IMR-90 (cell line): Measurements from ENCODE around the gene PGC. TPM values are rescaled to one million over a fixed set of nuclear protein-coding genes. Genes with fewer than 3 reads are reported as not detected.

Experiments used
- ATAC-seq: fragments of 200-7000 bp; cut with Tn5 transposase; 2 replicates; pipeline ENCODE4 v1.9.1; 2020; ENCODE audit warnings: low read depth, mild to moderate bottlenecking, moderate library complexity
- BruUV-seq: library from RNA; stranded (reverse); fragments of 400-500 nt; replicated peaks from 2 replicates; lab custom pipeline; 2021; lab: Mats Ljungman, UMichigan
- CTCF ChIA-PET: fragments of 300-600 bp; formaldehyde crosslinking; extraction: SDS; loops from one replicate; lab custom pipeline; 2021; ENCODE audit warnings: antibody characterized with exemption; lab: Yijun Ruan, JAX
- POLR2A ChIA-PET: fragments of 300-600 bp; sonication (Branson Sonifier 250); formaldehyde crosslinking; loops from one replicate; lab custom pipeline; 2022; ENCODE audit warnings: antibody characterized with exemption; ENCODE audit not compliant: unreplicated experiment; lab: Charles Lee
- DNase-seq: peaks from one replicate; pipeline ENCODE4 v3.0.0; 2013
- H2AFZ ChIP-seq: replicated peaks from 2 replicates; pipeline ENCODE3; 2013; ENCODE audit warnings: low read length, mild to moderate bottlenecking; ENCODE audit not compliant: poor library complexity
- H2AK5ac ChIP-seq: 2 replicates; pipeline ENCODE4 v1.6.1; 2013; ENCODE audit warnings: low read depth, low read length, inconsistent platforms
- H2AK9ac ChIP-seq: replicated peaks from 2 replicates; pipeline ENCODE3; 2013; ENCODE audit warnings: mild to moderate bottlenecking, low read depth, low read length, moderate library complexity; ENCODE audit not compliant: poor library complexity
- H2BK120ac ChIP-seq: 2 replicates; pipeline ENCODE4 v1.6.1; 2013; ENCODE audit warnings: low read depth, low read length, inconsistent platforms
- H2BK15ac ChIP-seq: 3 replicates; pipeline ENCODE4 v1.6.1; 2013; ENCODE audit warnings: low read depth, low read length, inconsistent platforms
- H2BK20ac ChIP-seq: 2 replicates; pipeline ENCODE4 v1.6.1; 2013; ENCODE audit warnings: low read depth, mild to moderate bottlenecking, inconsistent platforms, low read length, moderate library complexity
- H2BK5ac ChIP-seq: 2 replicates; pipeline ENCODE4 v1.6.1; 2013; ENCODE audit warnings: mild to moderate bottlenecking, low read depth, low read length, inconsistent platforms; ENCODE audit not compliant: poor library complexity, severe bottlenecking
- H3K14ac ChIP-seq: replicated peaks from 2 replicates; pipeline ENCODE4 v1.6.1; 2013; ENCODE audit warnings: low read depth, low read length, inconsistent platforms
- H3K18ac ChIP-seq: 2 replicates; pipeline ENCODE4 v1.6.1; 2013; ENCODE audit warnings: low read depth, low read length, control low read depth
- H3K23ac ChIP-seq: 2 replicates; pipeline ENCODE4 v1.6.1; 2013; ENCODE audit warnings: low read depth, low read length, inconsistent platforms
- H3K27ac ChIP-seq: 2 replicates; pipeline ENCODE4 v1.5.1; 2013; ENCODE audit warnings: mild to moderate bottlenecking, control low read depth, low read length; ENCODE audit not compliant: insufficient read depth
- H3K27me3 ChIP-seq: 2 replicates; pipeline ENCODE4 v1.6.1; 2013; ENCODE audit warnings: low read length; ENCODE audit not compliant: control insufficient read depth, insufficient read depth
- H3K36me3 ChIP-seq: 2 replicates; pipeline ENCODE4 v1.6.1; 2013; ENCODE audit warnings: low read length, mixed read lengths; ENCODE audit not compliant: control insufficient read depth, insufficient read depth
- H3K4ac ChIP-seq: 2 replicates; pipeline ENCODE4 v1.6.1; 2013; ENCODE audit warnings: low read depth, low read length, inconsistent platforms
- H3K4me1 ChIP-seq: 2 replicates; pipeline ENCODE4 v1.6.1; 2013; ENCODE audit warnings: low read length, mixed read lengths; ENCODE audit not compliant: control insufficient read depth, insufficient read depth
- H3K4me2 ChIP-seq: 2 replicates; pipeline ENCODE4 v1.6.1; 2013; ENCODE audit warnings: low read depth, mild to moderate bottlenecking, control low read depth, low read length, moderate library complexity
- H3K4me3 ChIP-seq: 2 replicates; pipeline ENCODE4 v1.5.1; 2013; ENCODE audit warnings: low read depth, mild to moderate bottlenecking, control low read depth, low read length, moderate library complexity; ENCODE audit not compliant: insufficient read depth
- H3K56ac ChIP-seq: 2 replicates; pipeline ENCODE4 v1.6.1; 2013; ENCODE audit warnings: low read length, inconsistent platforms; ENCODE audit not compliant: insufficient read depth; ENCODE audit errors: extremely low read depth
- H3K79me1 ChIP-seq, 2 experiments: 2 replicates each; pipeline ENCODE4 v1.6.1; 2013; ENCODE audit warnings: low read length in 2 of 2, inconsistent platforms in 1 of 2, low read depth in 1 of 2
- H3K9ac ChIP-seq: 2 replicates; pipeline ENCODE4 v1.6.1; 2013; ENCODE audit warnings: low read depth, low read length, control low read depth
- H3K9me1 ChIP-seq: 2 replicates; pipeline ENCODE4 v1.6.1; 2013; ENCODE audit warnings: low read length, inconsistent platforms; ENCODE audit not compliant: insufficient read depth
- H3K9me3 ChIP-seq: 2 replicates; pipeline ENCODE4 v1.6.1; 2013; ENCODE audit warnings: low read length; ENCODE audit not compliant: control insufficient read depth, insufficient read depth
- H4K20me1 ChIP-seq: 2 replicates; pipeline ENCODE4 v1.6.1; 2013; ENCODE audit warnings: low read length, inconsistent platforms; ENCODE audit not compliant: insufficient read depth
- H4K5ac ChIP-seq: 2 replicates; pipeline ENCODE4 v1.6.1; 2013; ENCODE audit warnings: mild to moderate bottlenecking, low read depth, low read length, control low read depth
- H4K8ac ChIP-seq, 2 experiments: 2 replicates each; pipeline ENCODE4 v1.6.1; 2013; ENCODE audit warnings: low read depth in 2 of 2, low read length in 2 of 2, control low read depth in 1 of 2, inconsistent platforms in 1 of 2
- H4K91ac ChIP-seq: 2 replicates; pipeline ENCODE4 v1.6.1; 2013; ENCODE audit warnings: low read depth, low read length, inconsistent platforms; ENCODE audit not compliant: insufficient read depth
- BHLHE40 ChIP-seq: fragments of 150-350 bp; IDR thresholded peaks from 2 replicates; pipeline ENCODE4 v1.6.1; 2016; ENCODE audit warnings: mild to moderate bottlenecking, low read depth, low read length
- CEBPB ChIP-seq: IDR thresholded peaks from 2 replicates; pipeline ENCODE4 v1.6.1; 2012; ENCODE audit warnings: low read depth, low read length, improper control_type of control experiment
- CHD1 ChIP-seq: IDR thresholded peaks from 2 replicates; pipeline ENCODE4 v1.6.1; 2012; ENCODE audit warnings: low read depth, low read length, improper control_type of control experiment
- CTCF ChIP-seq: conservative IDR thresholded peaks from 2 replicates; pipeline ENCODE4 v1.5.1; 2012; ENCODE audit warnings: mild to moderate bottlenecking, low read depth, low read length, improper control_type of control experiment
- FOS ChIP-seq: fragments of 150-350 bp; IDR thresholded peaks from 2 replicates; pipeline ENCODE4 v1.6.1; 2016; ENCODE audit warnings: low read depth, low read length
- RAD21 ChIP-seq: IDR thresholded peaks from 2 replicates; pipeline ENCODE4 v1.6.1; 2012; ENCODE audit warnings: low read length, improper control_type of control experiment
- RCOR1 ChIP-seq: IDR thresholded peaks from 2 replicates; pipeline ENCODE4 v1.6.1; 2012; ENCODE audit warnings: mild to moderate bottlenecking, low read length, improper control_type of control experiment; ENCODE audit not compliant: insufficient replicate concordance
- SMC3 ChIP-seq: fragments of 150-350 bp; IDR thresholded peaks from 2 replicates; pipeline ENCODE4 v1.6.1; 2016; ENCODE audit warnings: low read depth, mild to moderate bottlenecking, antibody characterized with exemption, low read length, moderate library complexity
- USF2 ChIP-seq: fragments of 150-350 bp; IDR thresholded peaks from 2 replicates; pipeline ENCODE4 v1.6.1; 2017; ENCODE audit warnings: mild to moderate bottlenecking, antibody characterized with exemption, low read length, low read depth
- WGBS, 2 experiments: methylation state at CpG; one replicate each; pipeline versions ENCODE4 v1.1.5 to v1.1.7; 2013; ENCODE audit warnings: missing lambda C conversion rate in 2 of 2; ENCODE audit not compliant: insufficient read length in 1 of 2; ENCODE audit errors: extremely low coverage in 2 of 2; 5-methylcytosine and 5-hydroxymethylcytosine counted together
- dilution Hi-C: fragments of 300-500 bp; cut with HindIII; formaldehyde crosslinking; loops from one replicate; pipeline ENCODE4 v1.14.3; 2018; ENCODE audit warnings: low sequenced_read_pairs; ENCODE audit not compliant: unreplicated experiment
- in situ Hi-C: fragments of 300-500 bp; cut with MboI; formaldehyde crosslinking; loops from 3 replicates; pipeline ENCODE4 v1.14.3; 2019; ENCODE audit warnings: low sequenced_read_pairs, inconsistent platforms, mixed read lengths
- intact Hi-C: fragments of 100-400 bp; cut with micrococcal nuclease; formaldehyde crosslinking; loops from 2 replicates; pipeline ENCODE4 v1.10.0; 2022
- polyA plus RNA-seq, 3 experiments: library from polyadenylated mRNA; depleted of rRNA; stranded (reverse); fragments of >200 nt; gene quantifications; 2 replicates each; pipeline ENCODE4 v1.2.3, GENCODE V29; 2012; ENCODE audit warnings: low replicate concordance in 1 of 3
- total RNA-seq: library from RNA; depleted of rRNA; stranded (reverse); fragments of >200 nt; gene quantifications from 2 replicates; pipeline ENCODE4 v1.2.3, GENCODE V29; 2012

The PGC gene
- total and polyA plus RNA-seq, 2 of the 4 experiments (the other 2 are of a cell fraction) = not detected

- Histone ChIP-seq H3K23ac (no peak overlapping the region), H2AK9ac (no peak overlapping the region), H3K36me3 (no peaks in the 10 kb centered on the region), H3K27ac (no peak overlapping the region), H3K4ac (no peak overlapping the region), H4K8ac (no peak overlapping the region), H3K18ac (no peak overlapping the region), H3K9ac (no peak overlapping the region), H4K5ac (no peak overlapping the region), H2BK20ac (no peak overlapping the region), H3K56ac (no peak overlapping the region), H4K20me1 (no peaks in the 10 kb centered on the region; the same call in 1 of the 2 replicates), H3K9me3 (no peaks in the 10 kb centered on the region), H2BK120ac (no peak overlapping the region), H3K4me3 (no peak overlapping the region), H2BK15ac (no peak overlapping the region), H3K4me2 (no peak overlapping the region), H4K91ac (no peak overlapping the region), H2AFZ (no peak overlapping the region), H2BK5ac (no peak overlapping the region), H3K79me1 (no peaks in the 10 kb centered on the region), H3K4me1 (peaks cover 12% of the 10 kb centered on the region), H3K14ac (no peak overlapping the region), H3K9me1 (peaks cover 4% of the 10 kb centered on the region; the same call in 1 of the 2 replicates), H2AK5ac (no peak overlapping the region), H3K27me3 (no peaks in the 10 kb centered on the region; the same call in 1 of the 2 replicates)
- ATAC-seq = no peak
- WGBS, 2 experiments = 100% methylated on average over 1 of the region's 6 CpGs; no CpG with 5 or more reads in 1 of the 2 experiments
- intact Hi-C loops (loop anchor here (5.0 kb wide), 1 partner anchor 81 kb away; the partner anchor contains the start of gene FRS3), in situ Hi-C loops (no loop called here), dilution Hi-C loops (no loop called here)
- no peak for TF ChIP-seq USF2
- no peak for TF ChIP-seq CHD1
- no peak for TF ChIP-seq CEBPB
- no peak for TF ChIP-seq BHLHE40
- TF ChIP-seq RAD21 = no peak
- TF ChIP-seq SMC3 = no peak
- TF ChIP-seq FOS = no peak
- no peak for TF ChIP-seq CTCF
- TF ChIP-seq RCOR1 = no peak
- no peak for DNase-seq
- BruUV-seq = no TSS peak
- ChIA-PET POLR2A (no interaction called here), CTCF (interaction anchor here (0.9 kb wide), 1 partner anchor 11 kb away, joined by 3 read pairs; no protein-coding TSS in a partner anchor)
Measured at GRCh38 chr6:41695825-41696224, 51.4 kb downstream of the PGC start.
